Stomach (tissue), 9 donors: ENCODE results near the gene SGTA. TPM values are rescaled to one million over a fixed set of nuclear protein-coding genes. Genes with fewer than 3 reads are reported as not detected.

Experiments used
- DNase-seq, 2 donors: peaks; one replicate each; pipeline versions ENCODE4 v3.0.0 to v3.0.0-alpha.2; 2013 to 2019
- H3K27ac ChIP-seq, 5 donors: fragments of 200-600 bp in 4 of 5; sonication (generic) in 4 of 5; one replicate each; pipeline ENCODE4 v1.5.1; 2013 to 2019; ENCODE audit warnings: mild to moderate bottlenecking in 1 of 5, moderate library complexity in 1 of 5
- H3K27me3 ChIP-seq, 3 donors: fragments of 200-600 bp; sonication (generic); one replicate each; pipeline ENCODE4 v1.5.1; 2017 to 2019; ENCODE audit warnings: mixed run types in 1 of 3
- H3K36me3 ChIP-seq, 4 donors: fragments of 200-600 bp; sonication (generic); 1 replicate in 3 of 4; 2 replicates in 1 of 4; pipeline ENCODE4 v1.5.1; 2016 to 2019
- H3K4me1 ChIP-seq, 4 donors: fragments of 200-600 bp; sonication (generic); one replicate each; pipeline ENCODE4 v1.5.1; 2016 to 2019
- H3K4me3 ChIP-seq, 4 donors: fragments of 200-600 bp; sonication (generic) in 3 of 4; one replicate each; pipeline ENCODE4 v1.5.1; 2016 to 2019; ENCODE audit warnings: mild to moderate bottlenecking in 1 of 4
- H3K9me3 ChIP-seq, 4 donors: fragments of 200-600 bp; sonication (generic); one replicate each; pipeline ENCODE4 v1.5.1; 2016 to 2019
- EP300 ChIP-seq: sonication (generic); formaldehyde crosslinking; IDR thresholded peaks from one replicate; pipeline ENCODE4 v1.6.1; 2017; ENCODE audit warnings: antibody characterized with exemption
- POLR2A ChIP-seq, 4 donors: fragments of 450-650 bp; IDR thresholded peaks; one replicate each; pipeline ENCODE4 v1.6.1; 2016; ENCODE audit warnings: antibody characterized with exemption in 4 of 4, control low read depth in 2 of 4, mild to moderate bottlenecking in 1 of 4, moderate library complexity in 1 of 4
- POLR2AphosphoS5 ChIP-seq, 3 donors: sonication (generic); formaldehyde crosslinking; IDR thresholded peaks; one replicate each; pipeline ENCODE4 v1.6.1; 2016; ENCODE audit warnings: antibody characterized with exemption in 3 of 3
- WGBS, 5 donors: extraction: QIAGEN DNeasy Blood & Tissue Kit in 3 of 5; methylation state at CpG; one replicate each; pipeline versions ENCODE4 v1.1.5 to v1.1.7; 2013 to 2018; 5-methylcytosine and 5-hydroxymethylcytosine counted together
- intact Hi-C: fragments of 100-400 bp; cut with DNase I; formaldehyde crosslinking; loops from one replicate; pipeline ENCODE4 v1.15.1; 2023; ENCODE audit warnings: low total_unique reads
- polyA plus RNA-seq, 3 donors: library from polyadenylated mRNA; stranded (reverse); fragments of 200-250 nt; gene quantifications; one replicate each; pipeline ENCODE4 v1.2.3, GENCODE V29; 2013
- total RNA-seq, 5 donors: library from RNA; depleted of rRNA; stranded (reverse); fragments of >200 nt; gene quantifications; one replicate each; pipeline versions ENCODE4 v1.1.0 to v1.2.3, GENCODE V29; 2014 to 2016
- TF ChIP-seq, protein P1 (sequence below), 7 experiments: fragments of 450-650 bp in 4 of 7; fragments of 200-600 bp in 3 of 7; sonication (generic) in 3 of 7; IDR thresholded peaks; one replicate each; pipeline ENCODE4 v1.5.1; 2016 to 2019; ENCODE audit warnings: antibody characterized with exemption in 7 of 7, control low read depth in 2 of 7, mild to moderate bottlenecking in 1 of 7
- donor health status: healthy with polysubstance abuse.
- donor health status: Bipolar disorder and iron deficiency.
- donor health status: healthy.

The SGTA gene
- total and polyA plus RNA-seq, 8 donors = 18.5 to 173 (median 52.7) TPM

DNA sequence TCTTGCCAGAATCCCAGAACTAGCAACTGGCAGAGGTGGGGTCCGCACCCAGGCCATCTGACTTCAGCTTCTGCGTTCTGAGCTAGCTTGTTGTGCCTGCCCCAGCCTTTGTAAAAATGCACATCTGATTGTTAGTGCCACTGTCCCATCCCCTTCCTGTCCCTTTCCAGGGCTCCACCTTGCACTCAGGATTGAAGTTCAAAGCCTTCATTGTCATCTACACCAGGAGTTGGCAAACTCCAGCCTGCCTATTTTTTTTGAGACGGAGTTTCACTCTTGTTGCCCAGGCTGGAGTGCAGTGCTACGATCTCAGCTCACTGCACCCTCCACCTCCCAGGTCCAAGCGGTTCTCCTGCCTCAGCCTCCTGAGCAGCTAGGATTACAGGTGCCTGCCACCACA lies 5.2 kb upstream of the SGTA start:
- DNase-seq = no peak
- no peak overlapping the region for H3K27ac ChIP-seq
- intact Hi-C loops = no loop called here
- peaks cover 3 to 44% (median 31%) of the 10 kb centered on the region in 4 donors for H3K36me3 ChIP-seq
- H3K9me3 ChIP-seq = no peaks in the 10 kb centered on the region
- no peak for TF ChIP-seq EP300
- TF ChIP-seq, protein P1, sequence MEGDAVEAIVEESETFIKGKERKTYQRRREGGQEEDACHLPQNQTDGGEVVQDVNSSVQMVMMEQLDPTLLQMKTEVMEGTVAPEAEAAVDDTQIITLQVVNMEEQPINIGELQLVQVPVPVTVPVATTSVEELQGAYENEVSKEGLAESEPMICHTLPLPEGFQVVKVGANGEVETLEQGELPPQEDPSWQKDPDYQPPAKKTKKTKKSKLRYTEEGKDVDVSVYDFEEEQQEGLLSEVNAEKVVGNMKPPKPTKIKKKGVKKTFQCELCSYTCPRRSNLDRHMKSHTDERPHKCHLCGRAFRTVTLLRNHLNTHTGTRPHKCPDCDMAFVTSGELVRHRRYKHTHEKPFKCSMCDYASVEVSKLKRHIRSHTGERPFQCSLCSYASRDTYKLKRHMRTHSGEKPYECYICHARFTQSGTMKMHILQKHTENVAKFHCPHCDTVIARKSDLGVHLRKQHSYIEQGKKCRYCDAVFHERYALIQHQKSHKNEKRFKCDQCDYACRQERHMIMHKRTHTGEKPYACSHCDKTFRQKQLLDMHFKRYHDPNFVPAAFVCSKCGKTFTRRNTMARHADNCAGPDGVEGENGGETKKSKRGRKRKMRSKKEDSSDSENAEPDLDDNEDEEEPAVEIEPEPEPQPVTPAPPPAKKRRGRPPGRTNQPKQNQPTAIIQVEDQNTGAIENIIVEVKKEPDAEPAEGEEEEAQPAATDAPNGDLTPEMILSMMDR (IDR thresholded peaks at IDR 0.05) = no peak
- no peak for TF ChIP-seq POLR2AphosphoS5 (IDR thresholded peaks at IDR 0.05)
- TF ChIP-seq POLR2A (IDR thresholded peaks at IDR 0.05) = no peak
- H3K4me1 ChIP-seq = peaks cover 14 to 36% (median 31%) of the 10 kb centered on the region in 4 donors
- 86 to 98% (median 87%) methylated on average over 5 of the region's 5 CpGs for WGBS, 5 donors
- H3K27me3 ChIP-seq = no peaks in the 10 kb centered on the region
- H3K4me3 ChIP-seq = no peak overlapping the region

DNA sequence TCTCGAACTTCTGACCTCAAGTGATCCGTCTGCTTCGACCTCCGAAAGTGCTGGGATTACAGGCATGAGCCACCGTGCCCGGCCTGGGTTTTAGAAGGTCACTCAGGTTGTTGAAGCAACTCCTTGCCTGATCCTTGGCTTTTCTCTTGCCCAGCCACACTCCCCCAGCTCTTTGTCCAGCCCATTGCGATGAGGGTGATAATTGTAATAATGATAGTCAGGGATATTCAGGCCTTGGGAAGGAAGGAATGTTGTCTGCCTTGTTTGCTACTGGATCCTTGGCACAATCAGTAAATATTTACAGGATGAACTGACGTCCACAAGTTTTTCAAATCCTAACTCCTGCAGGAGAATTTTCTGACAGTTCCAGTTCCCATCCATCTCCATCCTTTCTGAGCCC lies 4.0 kb upstream of the SGTA start:
- H3K36me3 ChIP-seq = peaks cover 3 to 33% (median 21%) of the 10 kb centered on the region in 4 donors
- intact Hi-C loops = no loop called here
- no peaks in the 10 kb centered on the region for H3K27me3 ChIP-seq
- no peak for DNase-seq
- peaks cover 19 to 41% (median 36%) of the 10 kb centered on the region in 4 donors for H3K4me1 ChIP-seq
- WGBS, 5 donors = 80 to 92% (median 83%) methylated on average over 8 of the region's 8 CpGs
- no peaks in the 10 kb centered on the region for H3K9me3 ChIP-seq
- no peak overlapping the region for H3K27ac ChIP-seq
- no peak for TF ChIP-seq POLR2AphosphoS5 (IDR thresholded peaks at IDR 0.05)
- no peak for TF ChIP-seq POLR2A (IDR thresholded peaks at IDR 0.05)
- TF ChIP-seq, protein P1 (IDR thresholded peaks at IDR 0.05) = no peak
- no peak for TF ChIP-seq EP300
- H3K4me3 ChIP-seq = no peak overlapping the region

DNA sequence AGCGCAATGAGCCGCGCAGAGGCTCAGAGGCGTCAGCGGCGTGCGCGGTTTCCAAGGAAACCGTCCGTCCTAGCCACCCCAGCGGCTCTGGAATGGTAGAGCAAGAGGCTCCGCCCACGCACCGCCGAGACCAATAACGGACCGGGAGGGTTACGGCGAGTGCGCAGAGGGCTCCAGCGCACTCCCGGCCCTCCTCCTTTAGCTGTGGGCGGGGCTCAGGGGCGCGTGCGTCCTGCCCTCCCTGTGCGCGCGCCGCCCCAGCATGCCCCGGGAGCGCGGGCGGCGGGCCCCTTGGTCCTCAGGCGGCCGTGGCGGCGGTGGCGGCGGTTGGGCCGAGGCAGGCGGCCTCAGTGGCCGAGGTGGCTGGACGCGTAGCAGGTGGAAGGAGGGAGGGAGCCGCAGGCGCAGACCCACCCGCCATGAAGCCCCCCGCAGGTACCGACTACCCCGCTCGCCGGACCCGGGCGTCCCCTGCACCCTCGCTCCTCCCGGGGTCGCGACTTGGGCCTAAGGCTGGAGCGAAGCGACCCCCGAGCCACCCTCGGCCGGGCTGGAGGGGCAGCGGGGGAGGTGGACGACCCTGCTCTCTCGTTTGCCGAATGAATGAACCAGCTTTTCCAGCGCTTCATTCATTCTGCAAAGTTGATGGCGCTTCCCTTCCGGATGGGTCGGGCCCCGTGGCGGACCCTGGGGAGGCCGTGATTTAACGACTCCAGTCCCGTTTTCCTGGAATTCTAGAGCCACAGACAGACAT lies 2.3 kb upstream of the SGTA start, which contains the start of gene THOP1:
Gene THOP1, plus strand, starts transcription at position 260 of the 754 bp plus-strand sequence. Its CDS starts 160 bp downstream, at position 420.
- Histone ChIP-seq H3K27me3 (no peaks in the 10 kb centered on the region), H3K4me1 (peaks cover 31 to 58% (median 52%) of the 10 kb centered on the region in 4 donors), H3K4me3 (peak within 1 kb of the TSS; percentile 93 to 99 (median 96)), H3K36me3 (peaks cover 0 to 16% (median 4%) of the 10 kb centered on the region in 4 donors), H3K9me3 (no peaks in the 10 kb centered on the region), H3K27ac (peak within 1 kb of the TSS; percentile 16 to 96 (median 79))
- TF ChIP-seq, protein P1 (IDR thresholded peaks at IDR 0.05) = no peak
- TF ChIP-seq POLR2AphosphoS5 (IDR thresholded peaks at IDR 0.05) (peak; percentile 66 to 89 (median 73)), POLR2A (IDR thresholded peaks at IDR 0.05) (no peak)
- 0 to 1% (median 1%) methylated on average over 23 to 78 of the region's 78 CpGs for WGBS, 5 donors
- intact Hi-C loops = no loop called here
- peak; percentile 98 to 100 for DNase-seq

DNA sequence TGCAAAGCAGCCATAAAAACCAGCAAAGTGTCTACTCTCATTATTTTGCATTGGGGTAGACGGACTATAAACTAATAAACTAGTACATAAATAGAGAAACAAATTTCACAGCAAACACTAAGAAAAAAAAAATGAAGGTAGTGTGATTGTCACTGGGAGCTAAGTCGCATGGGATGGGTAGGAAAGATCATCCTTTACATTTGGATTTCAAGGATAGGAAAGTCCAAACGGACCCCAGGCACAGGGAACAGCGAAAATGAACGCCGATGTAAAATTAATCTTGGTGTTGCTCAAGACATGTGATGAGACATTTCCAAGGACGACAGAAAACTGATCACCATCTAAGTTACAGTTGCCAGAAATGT lies 690 bp upstream of the SGTA start:
- TF ChIP-seq POLR2A (IDR thresholded peaks at IDR 0.05) (no peak), POLR2AphosphoS5 (IDR thresholded peaks at IDR 0.05) (no peak), EP300 (no peak)
- TF ChIP-seq, protein P1 (IDR thresholded peaks at IDR 0.05) = no peak
- peak overlapping the region in 4 of 5 donors; percentile 66 to 96 (median 94) for H3K27ac ChIP-seq
- H3K27me3 ChIP-seq = no peaks in the 10 kb centered on the region
- no peaks in the 10 kb centered on the region for H3K9me3 ChIP-seq
- H3K4me1 ChIP-seq = peaks cover 31 to 74% (median 60%) of the 10 kb centered on the region in 4 donors
- intact Hi-C loops = no loop called here
- H3K4me3 ChIP-seq = peak overlapping the region in 3 of 4 donors; percentile 82 to 98 (median 87)
- DNase-seq = no peak
- WGBS, 5 donors = 74 to 82% (median 76%) methylated on average over 7 of the region's 7 CpGs
- peaks cover 0 to 20% (median 9%) of the 10 kb centered on the region in 4 donors for H3K36me3 ChIP-seq
